ENCODE measurements around the gene CACNA1C.
A peak's percentile ranks its signal among the peaks of the same experiment; 100 is the strongest.

DNA sequence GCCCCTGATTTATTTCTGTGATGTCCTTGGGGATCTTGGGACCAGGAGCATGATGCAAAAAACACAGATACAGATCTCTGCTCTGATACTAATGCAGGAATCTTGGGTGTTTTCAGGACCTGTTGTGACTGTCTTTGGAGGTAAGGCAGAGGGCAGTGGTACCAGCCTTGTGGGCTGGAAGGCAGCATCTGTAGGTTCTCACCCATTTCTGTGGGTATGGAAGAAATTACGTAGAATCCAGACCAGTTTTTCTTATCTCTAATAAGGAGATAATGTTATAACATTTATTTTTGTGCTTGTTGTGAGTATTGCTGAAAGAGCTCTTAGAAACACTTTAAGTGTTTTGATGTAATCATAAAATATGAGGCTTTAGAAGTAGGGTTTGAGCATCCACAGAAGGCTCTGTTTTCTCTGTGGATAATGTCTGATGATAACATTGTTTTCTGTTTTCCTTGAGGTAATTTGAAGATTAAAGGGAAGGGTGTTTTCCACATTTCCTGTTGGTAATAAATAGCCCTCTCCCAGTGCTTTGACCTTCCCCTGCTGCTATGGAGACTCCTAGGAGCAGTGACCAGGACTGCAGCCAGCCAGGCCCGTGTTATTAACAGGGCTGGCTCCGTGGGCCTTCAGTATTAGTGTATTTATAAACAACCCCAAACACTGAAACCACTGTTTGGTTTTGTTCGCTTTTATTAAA lies 39.1 kb upstream of the CACNA1C start:
- TF ChIP-seq GATA3 (IDR thresholded peaks at IDR 0.05; ENCODE audit: low read depth, low read length) (peak; percentile 63; the same call in 1 of the 2 replicates), GATA2 (IDR thresholded peaks at IDR 0.05; ENCODE audit: low read depth, low read length) (peak; percentile 73)
